HG02852 (cell line): ENCODE results near the gene KCNK2.

Source experiments
- ATAC-seq: cut with Tn5 transposase; IDR thresholded peaks from one replicate; pipeline ENCODE4 v1.9.1; 2021; ENCODE audit warnings: mild to moderate bottlenecking, moderate library complexity; ENCODE audit not compliant: unreplicated experiment

KCNK2 gene

DNA sequence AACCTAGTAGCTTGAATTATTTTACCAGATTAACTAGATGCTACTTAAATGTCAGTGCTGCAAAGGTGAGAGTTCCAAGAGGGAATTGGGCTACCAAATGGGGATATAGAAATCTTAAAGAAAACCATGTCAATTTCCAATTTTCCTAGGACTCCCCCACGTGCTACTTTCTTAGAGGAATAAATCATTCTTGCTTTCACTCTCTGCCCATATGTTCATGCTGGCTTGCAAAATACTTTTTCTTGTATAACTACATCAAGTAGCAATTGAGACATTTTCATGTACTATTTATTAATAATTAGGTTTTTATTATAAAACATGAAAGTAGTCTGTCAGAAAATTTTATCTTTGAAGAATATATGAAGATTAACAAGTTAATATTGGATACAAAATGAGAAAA lies 11.8 kb downstream of the KCNK2 start:
- ATAC-seq: no peak

GRCh38 chr1:215095524-215095923 lies 13.0 kb downstream of the KCNK2 start:
- ATAC-seq: no peak

GRCh38 chr1:215101511-215101910 lies 19.0 kb downstream of the KCNK2 start:
- ATAC-seq: no peak

- no peak for ATAC-seq
Measured at GRCh38 chr1:215104283-215104682, 21.7 kb downstream of the KCNK2 start.

GRCh38 chr1:215106067-215106466 lies 23.5 kb downstream of the KCNK2 start:
- no peak for ATAC-seq

GRCh38 chr1:215109171-215109570 lies 26.6 kb downstream of the KCNK2 start:
- ATAC-seq: no peak

GRCh38 chr1:215111916-215112315 lies 29.4 kb downstream of the KCNK2 start:
- no peak for ATAC-seq

DNA sequence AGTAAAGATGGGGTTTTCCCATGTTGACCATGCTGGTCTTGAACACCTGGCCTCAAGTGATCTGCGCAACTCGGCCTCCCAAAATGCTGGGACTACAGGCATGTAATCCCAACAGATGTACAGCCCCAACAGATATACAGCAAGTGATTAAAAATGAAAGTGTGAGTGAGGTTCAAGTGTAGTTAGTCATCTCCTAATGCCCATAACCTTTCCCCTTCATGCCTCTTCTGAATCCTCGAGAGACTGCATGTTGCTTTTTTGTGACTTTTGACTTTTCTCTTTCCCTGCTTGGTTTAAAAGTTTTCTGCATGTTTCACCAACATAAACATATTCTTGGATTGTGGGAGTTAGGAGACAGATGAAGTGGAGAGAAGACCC lies 31.2 kb downstream of the KCNK2 start:
- no peak for ATAC-seq

DNA sequence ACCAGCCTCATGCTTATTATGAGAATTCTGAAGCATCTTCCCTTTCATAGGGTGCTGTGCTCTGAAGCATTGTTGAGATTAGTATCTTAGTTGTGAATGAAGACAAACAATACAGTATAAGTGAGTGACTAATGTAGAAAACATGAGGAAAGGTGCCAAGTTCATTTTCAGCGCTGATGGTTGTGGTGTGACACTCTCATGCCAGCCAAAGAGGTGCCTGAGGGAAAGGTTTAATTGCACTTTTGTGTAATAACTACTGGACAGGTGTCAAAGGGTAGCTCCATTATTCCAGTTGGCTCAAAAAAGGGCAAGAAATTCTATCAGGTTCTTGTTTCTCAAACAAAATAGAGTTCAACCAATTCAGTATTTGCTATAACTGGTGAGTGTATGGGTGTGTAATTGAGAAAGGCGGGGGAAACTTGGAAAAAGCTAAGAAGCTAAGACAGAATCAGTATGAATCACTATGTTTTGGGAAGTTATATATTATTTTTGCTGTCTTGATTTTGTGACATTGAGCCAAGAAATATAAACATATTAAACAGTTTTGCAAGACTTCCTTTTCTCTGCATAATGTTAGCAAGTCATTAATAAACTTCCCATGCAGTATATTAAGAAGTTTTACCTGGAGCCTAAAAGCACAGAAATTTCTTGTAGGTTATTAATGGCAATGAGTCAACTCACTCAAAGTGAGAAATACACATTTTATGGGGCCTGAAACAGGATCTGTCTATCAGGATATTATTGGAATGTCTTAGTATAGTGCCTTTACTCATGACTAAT lies 31.8 kb downstream of the KCNK2 start:
- ATAC-seq: no peak

GRCh38 chr1:215115760-215116159 lies 33.2 kb downstream of the KCNK2 start:
- no peak for ATAC-seq

GRCh38 chr1:215118081-215118480 lies 35.5 kb downstream of the KCNK2 start:
- no peak for ATAC-seq

DNA sequence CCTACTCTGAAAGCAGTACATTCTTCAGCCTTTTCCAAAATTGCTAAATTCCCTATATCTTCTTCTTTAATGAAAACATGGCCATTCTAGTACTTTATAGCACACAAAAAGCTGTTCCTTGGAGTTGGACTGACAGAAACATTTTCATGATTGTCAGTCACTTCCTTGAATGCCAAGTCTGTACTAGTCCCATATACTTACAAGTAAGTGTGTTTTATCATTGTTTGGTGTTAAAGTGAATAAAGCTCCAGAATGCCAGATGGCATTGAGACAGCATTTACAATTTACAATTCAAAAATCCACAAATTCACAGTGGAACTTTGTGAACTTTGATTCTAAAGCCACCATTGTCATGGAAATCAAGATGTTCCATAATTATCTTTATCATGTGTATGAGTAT lies 36.5 kb downstream of the KCNK2 start:
- ATAC-seq: no peak

DNA sequence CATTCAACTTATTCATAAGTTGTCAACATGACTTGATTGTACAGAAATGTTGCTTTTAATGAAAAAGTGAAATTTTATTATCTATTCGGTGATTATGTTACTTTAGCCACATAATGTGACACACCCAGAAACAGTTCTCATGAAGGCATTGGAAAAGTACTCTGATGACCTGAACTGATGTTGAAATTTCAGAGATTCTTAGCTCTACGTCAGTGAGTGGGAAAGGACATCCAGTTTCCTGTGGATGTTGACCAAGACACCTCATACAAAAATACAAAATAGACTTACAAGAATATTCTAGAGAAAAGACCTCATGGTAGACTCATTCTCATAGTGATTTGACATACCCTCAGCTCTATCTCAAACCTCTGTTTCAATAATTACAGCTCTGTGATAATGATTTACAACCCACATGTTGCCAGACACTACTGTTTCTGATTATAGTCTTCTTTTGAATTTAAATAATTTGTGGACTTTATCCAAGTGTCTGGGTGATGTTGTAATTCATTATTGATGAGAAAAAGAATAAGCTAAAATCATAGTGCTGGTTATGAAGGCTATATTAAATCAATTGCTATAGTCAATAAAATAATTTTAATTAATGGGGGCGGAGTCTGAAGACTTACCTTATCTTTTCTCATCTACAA lies 37.3 kb downstream of the KCNK2 start:
- ATAC-seq: no peak

GRCh38 chr1:215128504-215128903 lies 46.0 kb downstream of the KCNK2 start:
- no peak for ATAC-seq

GRCh38 chr1:215131291-215131690 lies 48.8 kb downstream of the KCNK2 start:
- ATAC-seq: no peak

DNA sequence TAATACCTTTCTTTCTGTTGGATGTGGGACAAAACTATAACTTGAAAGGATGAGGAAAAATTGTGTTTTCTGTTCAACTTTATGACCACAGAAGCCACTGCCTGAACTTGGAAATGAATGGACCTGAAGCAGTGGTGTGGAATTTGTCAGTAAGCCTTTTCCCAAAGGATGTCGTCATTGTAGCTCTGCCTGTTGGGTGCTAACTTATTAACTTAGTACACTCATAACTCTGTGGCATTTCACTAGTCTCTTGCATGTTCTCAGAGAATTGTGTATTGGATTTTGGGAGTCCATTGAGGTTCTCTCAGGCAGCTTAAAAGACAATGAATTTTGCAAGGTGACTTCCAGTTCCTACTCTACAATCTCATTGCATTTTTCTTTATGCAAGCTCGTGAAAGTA lies 49.6 kb downstream of the KCNK2 start:
- no peak for ATAC-seq

- ATAC-seq: no peak
Measured at GRCh38 chr1:215133532-215133931, 51.0 kb downstream of the KCNK2 start.

DNA sequence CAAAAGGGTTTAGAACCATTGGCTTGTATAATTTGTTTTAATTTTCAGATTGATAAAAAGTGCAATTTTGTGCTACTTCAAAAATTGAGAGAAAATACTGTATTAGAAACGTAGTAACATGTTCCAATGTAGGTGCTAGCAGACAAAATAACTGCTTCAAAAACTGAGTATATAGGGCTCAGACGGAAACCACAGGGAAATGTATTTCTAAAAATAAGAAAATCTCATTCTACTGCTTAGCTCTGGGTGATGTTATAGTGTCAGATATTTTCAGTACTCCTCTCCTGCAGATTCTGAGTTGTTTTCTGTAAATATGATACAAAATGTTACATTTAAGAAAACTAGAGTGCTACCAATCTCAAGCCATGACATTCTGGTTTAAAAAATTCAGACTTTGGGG lies 55.4 kb downstream of the KCNK2 start:
- no peak for ATAC-seq

- no peak for ATAC-seq
Measured at GRCh38 chr1:215140135-215140534, 57.6 kb downstream of the KCNK2 start.

DNA sequence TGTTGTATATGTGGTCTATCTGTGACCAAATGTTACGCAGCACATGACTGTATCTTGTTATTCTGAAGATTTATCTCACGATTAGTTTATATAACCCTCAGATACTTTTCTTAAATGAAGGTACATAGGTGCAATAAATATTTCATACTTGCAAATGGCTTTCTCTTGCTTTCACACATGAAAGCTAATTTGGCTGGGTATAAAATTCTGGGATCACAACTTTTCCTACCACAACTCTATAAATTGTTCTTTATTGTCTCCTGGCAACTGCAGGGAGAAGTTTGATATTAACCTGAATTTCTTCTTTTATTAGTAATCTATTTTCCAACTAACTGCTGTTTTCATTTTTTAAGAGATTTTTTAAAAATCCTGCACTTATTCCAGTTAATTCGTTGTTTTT lies 58.9 kb downstream of the KCNK2 start:
- no peak for ATAC-seq

DNA sequence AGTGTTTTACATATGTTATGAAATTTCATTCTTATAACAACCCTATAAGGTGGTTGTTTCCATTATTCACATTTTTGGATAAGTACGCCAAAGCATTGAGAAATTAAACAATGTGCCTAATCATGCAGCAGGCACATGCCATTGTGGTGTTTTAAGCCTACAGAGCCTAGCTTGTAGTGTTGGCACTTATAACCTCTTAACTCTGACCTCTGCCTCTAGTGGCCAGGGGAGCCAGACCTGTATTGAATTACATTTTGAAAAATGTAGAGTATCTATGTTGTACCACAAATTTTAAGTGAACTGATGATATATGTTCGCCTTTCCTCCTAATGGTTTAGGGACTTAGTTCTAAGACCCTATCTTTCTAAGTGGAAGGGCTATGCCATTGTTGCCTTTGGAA lies 61.0 kb downstream of the KCNK2 start:
- no peak for ATAC-seq

DNA sequence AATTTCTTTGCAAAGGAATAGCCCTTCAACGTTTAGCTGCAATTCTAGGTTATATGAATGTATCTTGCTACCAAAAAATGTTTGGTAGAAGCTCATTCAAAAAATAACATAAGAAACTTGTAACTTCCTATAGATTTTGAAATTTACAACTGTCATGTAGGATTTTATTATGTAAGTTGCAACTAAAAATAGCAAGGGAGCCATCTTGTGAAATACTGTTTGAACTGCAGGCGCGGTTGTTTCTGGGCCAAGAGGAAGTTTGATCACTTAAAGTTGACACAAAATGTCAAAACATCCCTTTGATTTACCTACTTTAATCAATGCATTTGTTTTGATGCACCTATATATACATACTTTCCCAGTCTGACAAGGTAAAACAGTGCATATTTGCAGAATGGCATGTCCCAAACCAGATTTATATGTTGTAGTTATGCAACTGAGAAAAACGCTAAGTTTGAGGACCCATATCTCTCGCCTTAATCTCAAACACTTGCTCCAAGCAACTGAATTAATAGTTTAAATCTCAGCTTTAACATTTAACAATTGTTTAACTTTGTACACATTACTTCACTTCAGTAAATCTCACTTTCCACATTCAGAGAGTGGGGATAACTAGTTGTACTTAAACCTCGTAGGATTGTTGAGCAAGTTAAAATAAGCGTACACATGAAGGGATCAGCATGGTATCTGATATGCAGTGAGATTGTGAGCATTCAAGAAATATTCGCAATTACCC lies 63.9 kb downstream of the KCNK2 start:
- ATAC-seq: no peak
